Activated naive CD4-positive, alpha-beta T cell (primary cell): ENCODE results near the gene TPM1.

Experiments
- DNase-seq, 4 experiments: peaks; one replicate each; lab custom pipeline; 2025; lab: John Stamatoyannopoulos, UW

Gene TPM1

GRCh38 chr15:63016234-63016633 lies 26.3 kb upstream of the TPM1 start:
- DNase-seq: no peak

DNA sequence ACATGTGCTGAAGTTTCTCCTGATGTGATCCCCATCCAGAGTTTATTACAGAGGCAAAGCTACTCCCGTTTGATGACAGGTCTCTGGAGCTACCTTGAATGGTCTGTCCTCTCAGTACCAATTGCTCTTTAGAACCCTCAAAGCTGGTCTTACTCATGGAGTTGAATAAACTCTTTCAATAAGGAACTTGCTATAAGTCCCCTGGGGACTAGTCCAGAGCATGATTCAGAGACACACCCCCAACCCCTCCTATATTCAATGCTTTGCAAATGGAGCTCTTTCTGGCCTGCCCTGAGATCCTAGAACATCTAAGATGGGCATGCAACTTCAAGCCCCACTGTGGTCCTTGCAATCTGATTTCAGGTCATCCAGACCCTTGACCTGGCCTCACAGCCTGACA lies 23.9 kb upstream of the TPM1 start:
- DNase-seq: no peak

- no peak for DNase-seq
Observed at GRCh38 chr15:63019511-63020109, 22.9 kb upstream of the TPM1 start.

DNA sequence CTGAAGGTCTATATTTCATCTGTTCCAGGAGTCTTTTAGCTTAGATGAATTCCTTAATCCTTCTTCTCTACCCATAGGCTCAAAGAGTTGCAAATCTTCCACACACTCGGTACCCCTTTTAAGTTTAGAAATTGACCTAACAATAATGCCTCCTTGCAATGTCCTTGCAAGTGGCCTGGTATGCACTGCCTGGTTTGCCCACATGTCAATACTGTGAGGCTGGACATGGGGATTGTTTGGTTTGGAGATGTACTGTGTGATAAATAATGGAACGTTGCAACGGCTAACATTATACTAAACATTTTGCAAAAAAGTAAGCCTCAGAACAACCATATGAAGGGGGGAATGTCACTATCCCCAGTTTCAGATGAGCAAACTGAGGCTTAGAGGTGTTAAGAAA lies 22.4 kb upstream of the TPM1 start:
- no peak for DNase-seq

DNA sequence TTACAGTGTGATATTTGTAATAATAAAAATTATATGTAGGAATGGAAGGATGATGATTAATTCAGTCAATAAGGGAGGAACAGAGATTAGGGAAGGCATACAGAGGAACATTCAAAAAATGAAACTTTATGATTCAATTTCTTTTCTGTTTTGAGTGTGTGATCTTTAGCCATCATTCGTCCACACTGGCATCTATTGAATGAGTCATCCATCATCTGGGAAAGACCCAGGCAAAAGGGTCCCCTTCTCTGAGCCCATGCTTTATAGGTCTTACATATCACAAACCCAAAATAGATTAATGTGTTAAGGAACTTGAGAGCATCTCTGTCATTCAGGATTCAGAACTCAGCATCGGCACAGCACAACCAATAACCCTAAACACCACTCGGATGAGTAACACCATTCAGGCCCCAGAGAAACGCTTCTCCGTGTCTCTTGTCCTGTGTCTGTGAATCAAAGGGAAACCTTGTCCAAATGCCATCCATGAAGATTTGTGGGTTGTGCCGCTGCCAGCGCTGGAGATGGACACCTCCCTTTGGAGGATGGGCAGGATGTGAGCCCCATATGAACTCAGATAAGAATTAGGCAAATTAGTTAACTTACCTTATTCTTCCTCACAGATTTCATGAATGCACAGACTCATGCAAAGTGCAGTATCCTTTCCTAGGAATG lies 21.7 kb upstream of the TPM1 start:
- no peak for DNase-seq

DNA sequence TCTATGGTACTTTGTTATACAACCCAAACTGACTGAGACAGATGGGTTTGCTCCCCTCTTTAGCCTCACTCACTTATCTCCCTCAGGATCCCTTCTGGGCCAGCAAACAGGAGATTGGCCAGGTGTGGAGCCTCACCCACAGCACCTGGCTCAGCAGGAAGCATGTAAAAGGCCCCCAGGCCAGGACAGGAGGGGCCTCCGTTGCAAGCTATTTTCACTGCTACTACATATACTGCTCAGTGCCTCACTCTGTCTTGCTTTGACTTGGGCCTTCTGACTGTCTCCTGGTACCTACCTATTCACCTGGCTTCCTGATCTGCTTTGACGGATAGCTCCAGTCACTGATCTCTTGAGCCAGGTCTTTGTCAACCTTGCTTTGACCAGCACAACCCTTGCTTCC lies 20.4 kb upstream of the TPM1 start:
- no peak for DNase-seq

DNA sequence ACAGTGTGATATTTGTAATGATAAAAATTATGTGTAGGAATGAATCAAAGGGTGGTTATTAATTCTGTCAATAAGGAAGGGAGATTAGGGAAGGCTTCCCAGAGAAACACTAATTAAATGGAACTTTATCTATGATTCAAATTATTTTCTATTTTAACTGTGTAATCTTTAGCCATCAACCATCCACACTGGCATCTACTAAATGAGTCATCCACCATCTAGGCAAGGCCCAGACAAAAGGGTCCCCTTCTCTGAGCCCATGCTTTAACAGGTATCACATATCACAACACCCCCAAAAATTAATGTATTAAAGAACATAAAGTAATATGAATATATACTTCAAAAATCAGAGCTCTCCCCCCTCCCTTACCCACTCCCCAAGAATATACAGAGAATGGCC lies 19.9 kb upstream of the TPM1 start:
- no peak for DNase-seq

GRCh38 chr15:63023351-63023945 lies 19.1 kb upstream of the TPM1 start:
- DNase-seq: no peak

- DNase-seq: no peak
Observed at GRCh38 chr15:63025460-63025859, 17.1 kb upstream of the TPM1 start.

GRCh38 chr15:63027646-63028045 lies 14.9 kb upstream of the TPM1 start:
- no peak for DNase-seq

DNA sequence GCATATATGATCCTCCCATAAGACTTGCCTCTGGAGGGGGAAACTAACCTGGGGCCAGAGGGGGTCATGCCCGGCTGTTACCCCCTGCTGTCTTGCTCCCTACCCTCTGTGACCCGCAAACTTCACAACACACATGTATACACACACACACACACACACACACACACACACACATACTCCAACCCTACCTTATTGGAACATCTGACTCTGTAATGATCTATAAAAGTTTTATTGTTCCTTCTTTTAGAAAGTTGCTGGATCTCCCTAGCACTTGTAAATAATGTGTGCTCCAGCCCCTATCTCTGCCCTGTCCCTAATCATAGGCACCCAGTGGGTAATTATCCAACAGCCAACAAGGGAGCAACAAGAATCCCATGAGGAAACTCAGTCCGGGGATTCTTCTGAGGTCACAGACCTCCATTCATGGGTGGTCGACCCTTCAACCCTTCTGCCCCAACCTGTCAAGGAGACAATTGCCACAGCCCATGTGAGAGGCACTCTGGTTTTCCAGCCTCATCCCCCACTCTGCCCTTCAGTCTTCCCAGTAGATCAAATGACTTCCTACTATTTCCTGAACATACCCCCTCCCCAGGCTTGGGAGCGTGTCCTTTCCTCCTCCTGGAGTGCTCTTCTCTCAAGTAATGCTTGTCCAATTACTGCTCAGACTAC lies 14.0 kb upstream of the TPM1 start:
- no peak for DNase-seq

DNA sequence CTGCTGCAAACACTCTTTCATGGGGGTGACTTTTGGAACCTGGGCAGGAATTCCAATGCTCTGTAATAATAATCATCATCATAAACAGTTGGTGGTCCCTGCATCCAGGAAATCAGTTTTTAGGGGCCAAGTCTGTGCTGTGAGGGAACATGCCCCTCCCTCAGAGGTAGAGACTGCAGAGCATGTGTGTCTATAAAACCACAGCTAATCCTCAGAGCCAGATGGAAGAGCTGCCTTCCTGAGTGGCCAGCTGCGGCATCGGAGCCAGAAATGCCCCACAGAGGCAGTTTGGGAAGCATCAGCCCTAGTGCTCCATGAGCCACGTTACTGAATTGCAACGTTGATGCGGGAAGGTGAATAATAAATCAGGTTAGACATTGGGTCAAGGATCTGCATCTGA lies 12.9 kb upstream of the TPM1 start:
- DNase-seq: no peak

DNA sequence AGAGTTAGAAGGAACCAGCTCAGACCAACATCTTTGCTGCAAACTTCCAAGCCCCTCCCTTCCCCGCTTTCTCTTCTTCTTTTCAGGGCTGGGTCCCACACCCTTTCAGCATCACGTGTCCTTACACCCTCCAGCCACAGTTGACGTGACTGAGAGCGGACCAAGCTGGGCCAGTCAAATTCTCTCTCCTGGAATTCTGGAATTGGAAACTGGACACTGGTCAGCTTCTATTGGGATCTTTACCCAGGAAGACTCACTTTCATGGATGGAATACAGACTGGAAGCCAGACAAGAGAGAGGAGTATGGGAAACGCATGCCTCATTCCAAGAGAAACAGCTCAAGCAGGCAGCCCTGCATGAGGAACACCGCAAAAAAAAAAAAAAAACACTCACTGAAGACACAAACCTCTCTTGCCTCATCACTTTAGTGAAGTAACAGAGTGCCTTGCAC lies 12.4 kb upstream of the TPM1 start:
- DNase-seq: no peak

GRCh38 chr15:63034578-63034977 lies 8.0 kb upstream of the TPM1 start:
- no peak for DNase-seq

GRCh38 chr15:63035253-63035652 lies 7.3 kb upstream of the TPM1 start:
- DNase-seq: no peak

DNA sequence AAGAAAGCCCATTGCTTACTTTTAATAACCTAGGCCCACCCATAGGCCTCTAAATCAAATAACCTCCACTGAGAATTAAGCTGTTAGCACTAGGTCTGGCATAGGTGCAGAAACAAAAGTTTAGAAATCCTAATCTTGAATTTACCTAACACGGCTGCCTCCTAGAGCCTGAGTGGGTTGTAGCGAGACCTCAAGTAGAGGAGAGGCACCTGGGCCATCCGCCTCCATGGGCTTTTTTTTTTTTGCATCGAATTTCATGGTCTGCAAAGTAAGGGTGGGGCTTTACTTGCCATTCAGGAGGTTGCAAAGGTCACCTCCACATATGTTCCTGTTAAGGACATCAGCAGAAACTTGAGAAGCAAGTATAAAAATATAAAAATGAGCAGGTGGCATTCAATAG lies 6.6 kb upstream of the TPM1 start:
- DNase-seq: no peak

GRCh38 chr15:63037976-63038720 lies 4.4 kb upstream of the TPM1 start:
- DNase-seq: no peak

DNA sequence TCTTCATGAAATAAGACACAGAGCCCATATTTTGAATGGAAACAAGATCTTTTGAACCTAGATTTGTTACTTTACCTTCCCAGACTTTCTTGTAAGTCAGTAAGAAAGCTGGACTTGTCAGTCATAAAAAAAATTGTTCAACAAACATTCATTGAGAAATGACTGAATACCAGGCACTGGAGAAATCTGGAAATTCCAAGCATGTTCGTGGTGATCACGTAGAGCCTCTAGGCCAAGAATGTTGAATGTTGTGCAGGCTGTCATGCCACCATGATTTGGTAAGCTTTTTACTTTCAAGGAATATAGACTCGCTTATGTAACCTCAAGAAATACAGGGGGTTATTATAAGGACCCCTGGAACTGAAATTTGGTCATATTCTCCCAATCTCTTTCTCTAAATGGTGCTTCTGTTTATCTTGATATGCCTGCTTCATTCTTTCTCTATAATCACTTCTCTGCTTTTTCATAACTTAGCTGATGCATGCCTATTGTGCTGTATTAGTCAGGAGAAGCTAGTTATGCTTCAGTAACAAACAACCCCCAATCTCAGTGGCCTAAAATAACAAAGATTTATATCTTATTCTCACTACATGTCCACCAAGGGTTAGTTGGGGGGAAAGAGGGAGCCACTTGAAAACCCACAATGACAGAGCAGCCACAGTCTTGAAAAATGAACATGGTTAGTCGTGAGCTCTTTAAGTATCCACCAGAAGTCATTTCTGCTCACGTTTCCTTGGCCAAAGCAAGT lies 3.4 kb upstream of the TPM1 start:
- no peak for DNase-seq

DNA sequence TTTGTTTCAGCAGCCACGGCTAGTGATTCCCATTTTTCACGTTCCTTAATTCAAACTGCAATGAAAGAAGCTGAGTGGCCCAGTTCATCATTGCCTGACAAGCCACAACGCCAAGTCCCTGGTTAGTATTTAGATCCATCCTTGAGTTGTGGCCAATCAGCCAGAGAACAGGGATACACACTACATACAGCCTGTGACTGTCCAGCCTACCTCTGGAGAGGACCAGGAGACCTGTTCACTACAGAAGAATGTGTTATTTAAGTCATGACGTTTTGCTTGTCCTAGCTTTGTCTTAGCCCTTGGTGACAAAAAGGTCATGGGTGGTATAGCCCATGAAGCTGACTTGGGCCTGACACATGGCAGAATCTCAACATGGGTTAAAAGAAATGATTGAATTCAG lies 2.7 kb upstream of the TPM1 start:
- DNase-seq: no peak

DNA sequence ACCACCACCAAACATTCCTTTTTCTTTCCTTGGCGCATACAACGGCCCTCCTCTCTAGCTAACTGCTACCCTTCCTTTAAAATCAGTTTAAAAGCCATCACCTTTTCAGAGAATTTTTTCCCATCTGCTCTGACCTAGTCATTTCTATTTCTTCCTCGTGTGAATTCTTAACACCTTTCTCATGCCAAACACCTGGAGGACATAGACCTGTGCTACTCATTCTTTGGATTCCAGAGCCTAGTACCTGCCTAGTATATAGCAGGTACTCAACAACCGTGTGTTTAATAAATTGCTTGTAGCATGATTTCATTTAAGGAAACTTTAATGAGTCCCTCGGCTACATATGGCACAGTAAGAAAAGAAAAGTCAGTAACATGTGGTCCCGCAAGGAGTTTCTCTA lies 2.0 kb upstream of the TPM1 start:
- DNase-seq: no peak

- no peak for DNase-seq
Observed at GRCh38 chr15:63040954-63041353, 1.6 kb upstream of the TPM1 start.
